ENCODE results near the gene PLCD3.

PLCD3 gene

GRCh38 chr17:45132320-45132571, at the start of gene PLCD3:
PLCD3 (minus strand) TSS chr17:45132515; CDS start chr17:45132410, 105 bp downstream.
- DNase-seq (ENCODE audit: low read depth in 2 of 2): no peak

GRCh38 chr17:45177563-45177962, 45.2 kb upstream of the PLCD3 start:
- no peak for DNase-seq (ENCODE audit: low read depth in 2 of 2)

GRCh38 chr17:45175759-45176115, 43.4 kb upstream of the PLCD3 start:
- no peak for DNase-seq (ENCODE audit: low read depth in 2 of 2)

GRCh38 chr17:45172541-45173286, 40.4 kb upstream of the PLCD3 start:
- DNase-seq (ENCODE audit: low read depth in 2 of 2): no peak

GRCh38 chr17:45172232-45172540, 39.9 kb upstream of the PLCD3 start:
- no peak for DNase-seq (ENCODE audit: low read depth in 2 of 2)

GRCh38 chr17:45171338-45172231, 39.3 kb upstream of the PLCD3 start:
- DNase-seq (ENCODE audit: low read depth in 2 of 2): no peak

- no peak for DNase-seq (ENCODE audit: low read depth in 2 of 2)
Measured at GRCh38 chr17:45170931-45171337, 38.6 kb upstream of the PLCD3 start.

GRCh38 chr17:45170280-45170930, 38.1 kb upstream of the PLCD3 start:
- no peak for DNase-seq (ENCODE audit: low read depth in 2 of 2)

- DNase-seq (ENCODE audit: low read depth in 2 of 2): no peak
Measured at GRCh38 chr17:45168991-45169752, 36.9 kb upstream of the PLCD3 start.

- no peak for DNase-seq (ENCODE audit: low read depth in 2 of 2)
Measured at GRCh38 chr17:45164734-45165269, 32.5 kb upstream of the PLCD3 start.

- DNase-seq (ENCODE audit: low read depth in 2 of 2): no peak
Measured at GRCh38 chr17:45162025-45162687, 29.8 kb upstream of the PLCD3 start.

GRCh38 chr17:45161288-45162024, 29.1 kb upstream of the PLCD3 start, which contains the start of gene HEXIM2:
HEXIM2 (plus strand) TSS chr17:45161875; CDS start chr17:45162794, 919 bp downstream.
- DNase-seq (ENCODE audit: low read depth in 2 of 2): peak; percentile 96 to 98

- no peak for DNase-seq (ENCODE audit: low read depth in 2 of 2)
Measured at GRCh38 chr17:45160447-45161287, 28.4 kb upstream of the PLCD3 start.

- DNase-seq (ENCODE audit: low read depth in 2 of 2): no peak
Measured at GRCh38 chr17:45156242-45156641, 23.9 kb upstream of the PLCD3 start.

GRCh38 chr17:45155483-45155882, 23.2 kb upstream of the PLCD3 start:
- DNase-seq (ENCODE audit: low read depth in 2 of 2): no peak

- DNase-seq (ENCODE audit: low read depth in 2 of 2): no peak
Measured at GRCh38 chr17:45155029-45155428, 22.7 kb upstream of the PLCD3 start.

- DNase-seq (ENCODE audit: low read depth in 2 of 2): no peak
Measured at GRCh38 chr17:45150911-45151809, 18.8 kb upstream of the PLCD3 start.
